IMR-90 (cell line): ENCODE data around the gene ADAMTS16. TPM values are rescaled to one million over a fixed set of nuclear protein-coding genes. Genes with fewer than 3 reads are reported as not detected.

ENCODE experiments used
- ATAC-seq: fragments of 200-7000 bp; cut with Tn5 transposase; 2 replicates; pipeline ENCODE4 v1.9.1; 2020; ENCODE audit warnings: low read depth, mild to moderate bottlenecking, moderate library complexity
- BruUV-seq: library from RNA; stranded (reverse); fragments of 400-500 nt; replicated peaks from 2 replicates; lab custom pipeline; 2021; lab: Mats Ljungman, UMichigan
- CTCF ChIA-PET: fragments of 300-600 bp; formaldehyde crosslinking; extraction: SDS; loops from one replicate; lab custom pipeline; 2021; ENCODE audit warnings: antibody characterized with exemption; lab: Yijun Ruan, JAX
- POLR2A ChIA-PET: fragments of 300-600 bp; sonication (Branson Sonifier 250); formaldehyde crosslinking; loops from one replicate; lab custom pipeline; 2022; ENCODE audit warnings: antibody characterized with exemption; ENCODE audit not compliant: unreplicated experiment; lab: Charles Lee
- DNase-seq: peaks from one replicate; pipeline ENCODE4 v3.0.0; 2013
- H2AFZ ChIP-seq: replicated peaks from 2 replicates; pipeline ENCODE3; 2013; ENCODE audit warnings: low read length, mild to moderate bottlenecking; ENCODE audit not compliant: poor library complexity
- H2AK5ac ChIP-seq: 2 replicates; pipeline ENCODE4 v1.6.1; 2013; ENCODE audit warnings: low read depth, low read length, inconsistent platforms
- H2AK9ac ChIP-seq: replicated peaks from 2 replicates; pipeline ENCODE3; 2013; ENCODE audit warnings: mild to moderate bottlenecking, low read depth, low read length, moderate library complexity; ENCODE audit not compliant: poor library complexity
- H2BK120ac ChIP-seq: 2 replicates; pipeline ENCODE4 v1.6.1; 2013; ENCODE audit warnings: low read depth, low read length, inconsistent platforms
- H2BK15ac ChIP-seq: 3 replicates; pipeline ENCODE4 v1.6.1; 2013; ENCODE audit warnings: low read depth, low read length, inconsistent platforms
- H2BK20ac ChIP-seq: 2 replicates; pipeline ENCODE4 v1.6.1; 2013; ENCODE audit warnings: low read depth, mild to moderate bottlenecking, inconsistent platforms, low read length, moderate library complexity
- H2BK5ac ChIP-seq: 2 replicates; pipeline ENCODE4 v1.6.1; 2013; ENCODE audit warnings: mild to moderate bottlenecking, low read depth, low read length, inconsistent platforms; ENCODE audit not compliant: poor library complexity, severe bottlenecking
- H3K14ac ChIP-seq: replicated peaks from 2 replicates; pipeline ENCODE4 v1.6.1; 2013; ENCODE audit warnings: low read depth, low read length, inconsistent platforms
- H3K18ac ChIP-seq: 2 replicates; pipeline ENCODE4 v1.6.1; 2013; ENCODE audit warnings: low read depth, low read length, control low read depth
- H3K23ac ChIP-seq: 2 replicates; pipeline ENCODE4 v1.6.1; 2013; ENCODE audit warnings: low read depth, low read length, inconsistent platforms
- H3K27ac ChIP-seq: 2 replicates; pipeline ENCODE4 v1.5.1; 2013; ENCODE audit warnings: mild to moderate bottlenecking, control low read depth, low read length; ENCODE audit not compliant: insufficient read depth
- H3K27me3 ChIP-seq: 2 replicates; pipeline ENCODE4 v1.6.1; 2013; ENCODE audit warnings: low read length; ENCODE audit not compliant: control insufficient read depth, insufficient read depth
- H3K36me3 ChIP-seq: 2 replicates; pipeline ENCODE4 v1.6.1; 2013; ENCODE audit warnings: low read length, mixed read lengths; ENCODE audit not compliant: control insufficient read depth, insufficient read depth
- H3K4ac ChIP-seq: 2 replicates; pipeline ENCODE4 v1.6.1; 2013; ENCODE audit warnings: low read depth, low read length, inconsistent platforms
- H3K4me1 ChIP-seq: 2 replicates; pipeline ENCODE4 v1.6.1; 2013; ENCODE audit warnings: low read length, mixed read lengths; ENCODE audit not compliant: control insufficient read depth, insufficient read depth
- H3K4me2 ChIP-seq: 2 replicates; pipeline ENCODE4 v1.6.1; 2013; ENCODE audit warnings: low read depth, mild to moderate bottlenecking, control low read depth, low read length, moderate library complexity
- H3K4me3 ChIP-seq: 2 replicates; pipeline ENCODE4 v1.5.1; 2013; ENCODE audit warnings: low read depth, mild to moderate bottlenecking, control low read depth, low read length, moderate library complexity; ENCODE audit not compliant: insufficient read depth
- H3K56ac ChIP-seq: 2 replicates; pipeline ENCODE4 v1.6.1; 2013; ENCODE audit warnings: low read length, inconsistent platforms; ENCODE audit not compliant: insufficient read depth; ENCODE audit errors: extremely low read depth
- H3K79me1 ChIP-seq, 2 experiments: 2 replicates each; pipeline ENCODE4 v1.6.1; 2013; ENCODE audit warnings: low read length in 2 of 2, inconsistent platforms in 1 of 2, low read depth in 1 of 2
- H3K9ac ChIP-seq: 2 replicates; pipeline ENCODE4 v1.6.1; 2013; ENCODE audit warnings: low read depth, low read length, control low read depth
- H3K9me1 ChIP-seq: 2 replicates; pipeline ENCODE4 v1.6.1; 2013; ENCODE audit warnings: low read length, inconsistent platforms; ENCODE audit not compliant: insufficient read depth
- H3K9me3 ChIP-seq: 2 replicates; pipeline ENCODE4 v1.6.1; 2013; ENCODE audit warnings: low read length; ENCODE audit not compliant: control insufficient read depth, insufficient read depth
- H4K20me1 ChIP-seq: 2 replicates; pipeline ENCODE4 v1.6.1; 2013; ENCODE audit warnings: low read length, inconsistent platforms; ENCODE audit not compliant: insufficient read depth
- H4K5ac ChIP-seq: 2 replicates; pipeline ENCODE4 v1.6.1; 2013; ENCODE audit warnings: mild to moderate bottlenecking, low read depth, low read length, control low read depth
- H4K8ac ChIP-seq, 2 experiments: 2 replicates each; pipeline ENCODE4 v1.6.1; 2013; ENCODE audit warnings: low read depth in 2 of 2, low read length in 2 of 2, control low read depth in 1 of 2, inconsistent platforms in 1 of 2
- H4K91ac ChIP-seq: 2 replicates; pipeline ENCODE4 v1.6.1; 2013; ENCODE audit warnings: low read depth, low read length, inconsistent platforms; ENCODE audit not compliant: insufficient read depth
- BHLHE40 ChIP-seq: fragments of 150-350 bp; IDR thresholded peaks from 2 replicates; pipeline ENCODE4 v1.6.1; 2016; ENCODE audit warnings: mild to moderate bottlenecking, low read depth, low read length
- MXI1 ChIP-seq: IDR thresholded peaks from 2 replicates; pipeline ENCODE4 v1.6.1; 2012; ENCODE audit warnings: low read depth, mild to moderate bottlenecking, low read length, moderate library complexity, borderline replicate concordance
- POLR2A ChIP-seq: IDR thresholded peaks from 2 replicates; pipeline ENCODE4 v1.6.1; 2012; ENCODE audit warnings: mild to moderate bottlenecking, low read depth, low read length
- RAD21 ChIP-seq: IDR thresholded peaks from 2 replicates; pipeline ENCODE4 v1.6.1; 2012; ENCODE audit warnings: low read length, improper control_type of control experiment
- RFX5 ChIP-seq: IDR thresholded peaks from 2 replicates; pipeline ENCODE4 v1.8.0; 2012; ENCODE audit warnings: low read depth, mild to moderate bottlenecking, low read length, moderate library complexity
- WGBS, 2 experiments: methylation state at CpG; one replicate each; pipeline versions ENCODE4 v1.1.5 to v1.1.7; 2013; ENCODE audit warnings: missing lambda C conversion rate in 2 of 2; ENCODE audit not compliant: insufficient read length in 1 of 2; ENCODE audit errors: extremely low coverage in 2 of 2; 5-methylcytosine and 5-hydroxymethylcytosine counted together
- dilution Hi-C: fragments of 300-500 bp; cut with HindIII; formaldehyde crosslinking; loops from one replicate; pipeline ENCODE4 v1.14.3; 2018; ENCODE audit warnings: low sequenced_read_pairs; ENCODE audit not compliant: unreplicated experiment
- in situ Hi-C: fragments of 300-500 bp; cut with MboI; formaldehyde crosslinking; loops from 3 replicates; pipeline ENCODE4 v1.14.3; 2019; ENCODE audit warnings: low sequenced_read_pairs, inconsistent platforms, mixed read lengths
- intact Hi-C: fragments of 100-400 bp; cut with micrococcal nuclease; formaldehyde crosslinking; loops from 2 replicates; pipeline ENCODE4 v1.10.0; 2022
- polyA plus RNA-seq, 3 experiments: library from polyadenylated mRNA; depleted of rRNA; stranded (reverse); fragments of >200 nt; gene quantifications; 2 replicates each; pipeline ENCODE4 v1.2.3, GENCODE V29; 2012; ENCODE audit warnings: low replicate concordance in 1 of 3
- total RNA-seq: library from RNA; depleted of rRNA; stranded (reverse); fragments of >200 nt; gene quantifications from 2 replicates; pipeline ENCODE4 v1.2.3, GENCODE V29; 2012

The ADAMTS16 gene
- total and polyA plus RNA-seq, 2 of the 4 experiments (the other 2 are of a cell fraction) = 0.09 to 0.18 TPM

- intact Hi-C loops (no loop called here), in situ Hi-C loops (no loop called here), dilution Hi-C loops (no loop called here)
- no TSS peak for BruUV-seq
- no peak overlapping the region for H3K4ac ChIP-seq
- H3K9me1 ChIP-seq = no peaks in the 10 kb centered on the region
- no CpG with 5 or more reads among the region's 1 CpG for WGBS, 2 experiments
- no peak overlapping the region for H2BK120ac ChIP-seq
- POLR2A ChIA-PET = no interaction called here
- ATAC-seq (no peak), DNase-seq (no peak)
- no peak overlapping the region for H2AFZ ChIP-seq
- H3K23ac ChIP-seq = no peak overlapping the region
- H3K4me3 ChIP-seq = no peak overlapping the region
- no peak overlapping the region for H2BK5ac ChIP-seq
- no peak overlapping the region for H2BK20ac ChIP-seq
- H4K91ac ChIP-seq = no peak overlapping the region
- no peak overlapping the region for H3K4me2 ChIP-seq
- H4K8ac ChIP-seq = no peak overlapping the region
- no peak overlapping the region for H3K9ac ChIP-seq
- H3K56ac ChIP-seq = no peak overlapping the region
- H3K4me1 ChIP-seq = no peaks in the 10 kb centered on the region
- H4K20me1 ChIP-seq = no peaks in the 10 kb centered on the region
- H3K36me3 ChIP-seq = no peaks in the 10 kb centered on the region
- no peaks in the 10 kb centered on the region for H3K79me1 ChIP-seq
- no peak overlapping the region for H2BK15ac ChIP-seq
- no peak overlapping the region for H3K27ac ChIP-seq
- TF ChIP-seq RAD21 (no peak), POLR2A (no peak), BHLHE40 (no peak), MXI1 (no peak), RFX5 (no peak)
- peaks cover 15% of the 10 kb centered on the region for H3K9me3 ChIP-seq
- no peak overlapping the region for H2AK5ac ChIP-seq
- no peaks in the 10 kb centered on the region for H3K27me3 ChIP-seq
- no peak overlapping the region for H3K14ac ChIP-seq
- H4K5ac ChIP-seq = no peak overlapping the region
- CTCF ChIA-PET = no interaction called here
- H3K18ac ChIP-seq = no peak overlapping the region
- H2AK9ac ChIP-seq = no peak overlapping the region
Observed at GRCh38 chr5:5105531-5105930, 34.6 kb upstream of the ADAMTS16 start.
